ENCODE results near the gene FRMD4B.

FRMD4B gene

DNA sequence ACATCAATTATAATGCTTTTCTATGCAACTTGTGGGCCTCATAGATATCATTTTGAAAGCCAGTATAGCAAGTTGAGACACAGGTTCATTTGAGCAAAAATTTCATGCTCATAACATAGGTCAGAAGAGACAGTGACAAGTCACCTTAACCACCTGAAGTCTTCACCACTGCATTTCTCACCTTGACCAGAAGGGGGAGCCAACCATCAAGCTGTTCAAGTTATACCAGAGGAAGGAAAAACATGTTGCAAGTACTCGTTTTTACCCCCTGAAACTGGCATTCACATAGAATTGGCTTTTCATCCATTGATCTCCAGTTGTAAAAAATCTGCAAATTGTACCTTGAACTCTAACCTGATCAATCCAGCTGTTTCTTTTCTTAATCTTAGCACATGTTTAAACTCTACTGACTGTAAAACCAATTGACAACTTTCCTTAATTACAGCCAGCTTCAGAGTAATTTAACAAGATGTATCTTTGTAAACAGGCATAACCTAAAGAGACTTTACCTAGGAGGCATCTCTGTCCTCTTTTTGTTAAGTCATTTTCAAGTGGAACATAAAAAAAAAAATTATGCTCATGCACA is 264.9 kb downstream of the FRMD4B start:
- FAIRE-seq = no peak

Measured in colon (tissue), 2 donors.